HG03378 (cell line): ENCODE results near the gene CC2D2B.
"Not testable (repeated sequence)": the region's sequence is repeated elsewhere in the genome, so short reads cannot be mapped to it uniquely, and the experiment has no call there.

Experiments
- ATAC-seq: cut with Tn5 transposase; IDR thresholded peaks from one replicate; pipeline ENCODE4 v1.9.1; 2021; ENCODE audit warnings: mild to moderate bottlenecking, moderate library complexity; ENCODE audit not compliant: unreplicated experiment

CC2D2B gene

GRCh38 chr10:96017191-96017687 is 109.5 kb downstream of the CC2D2B start:
- ATAC-seq, result peak; percentile 66

GRCh38 chr10:96021332-96021731 is 113.6 kb downstream of the CC2D2B start:
- no peak for ATAC-seq

DNA sequence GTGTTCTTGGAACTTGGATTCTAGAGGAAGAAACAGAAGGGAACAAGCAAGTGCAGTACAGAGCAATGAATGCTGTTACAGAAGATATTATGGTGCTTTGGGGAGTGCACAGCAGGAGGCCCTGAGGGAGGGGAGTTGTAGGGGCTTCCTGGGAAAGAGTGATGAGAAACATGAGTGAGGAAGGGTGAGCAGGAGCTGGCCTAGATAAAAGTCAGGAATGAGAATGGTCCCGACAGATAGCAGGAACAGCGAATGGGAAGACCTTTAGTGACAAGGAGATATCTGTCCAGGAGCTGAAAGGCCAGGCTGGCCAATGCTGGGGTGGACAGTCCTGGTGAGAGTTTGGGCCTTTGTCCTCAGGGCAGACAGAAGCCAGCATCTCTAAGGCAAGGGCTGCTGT is 115.0 kb downstream of the CC2D2B start:
- no peak for ATAC-seq

DNA sequence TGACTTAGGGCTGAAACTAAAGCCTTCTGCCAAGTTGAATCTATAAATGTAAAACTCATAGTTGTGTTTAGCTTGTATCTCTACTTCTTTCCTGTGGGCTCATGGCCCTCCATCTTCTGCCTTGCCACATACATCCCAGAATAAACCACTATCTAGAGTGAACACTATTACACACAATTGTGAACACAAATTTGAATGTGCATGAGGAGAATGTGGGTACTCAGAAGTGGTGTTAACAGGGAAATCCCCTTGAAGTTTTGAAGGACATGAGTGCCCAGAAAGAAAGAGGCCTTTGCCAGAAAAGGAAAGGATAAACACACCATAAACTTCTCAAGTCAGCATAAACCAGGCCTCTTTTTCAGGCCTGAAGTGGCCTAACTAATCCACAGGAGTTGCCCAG is 115.4 kb downstream of the CC2D2B start:
- no peak for ATAC-seq

DNA sequence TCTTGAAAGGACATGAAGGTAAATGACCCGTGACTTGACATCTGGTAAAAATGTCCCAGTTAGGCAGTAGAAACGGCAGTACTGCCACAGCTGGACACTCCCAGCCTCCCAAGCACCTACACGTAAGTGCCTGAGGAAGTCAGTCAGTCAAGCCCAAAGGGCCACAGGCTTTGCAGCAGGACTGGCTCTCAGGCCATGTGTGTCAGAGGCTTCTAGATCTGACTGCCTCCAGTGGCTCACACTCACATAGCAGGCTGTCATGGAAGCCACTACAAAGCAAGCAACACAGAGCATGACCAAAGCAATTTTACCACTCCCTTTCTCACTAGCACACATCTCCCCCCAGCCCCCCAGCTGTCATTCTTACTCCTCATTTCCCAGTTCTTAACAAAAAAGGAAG is 117.8 kb downstream of the CC2D2B start:
- no peak for ATAC-seq

DNA sequence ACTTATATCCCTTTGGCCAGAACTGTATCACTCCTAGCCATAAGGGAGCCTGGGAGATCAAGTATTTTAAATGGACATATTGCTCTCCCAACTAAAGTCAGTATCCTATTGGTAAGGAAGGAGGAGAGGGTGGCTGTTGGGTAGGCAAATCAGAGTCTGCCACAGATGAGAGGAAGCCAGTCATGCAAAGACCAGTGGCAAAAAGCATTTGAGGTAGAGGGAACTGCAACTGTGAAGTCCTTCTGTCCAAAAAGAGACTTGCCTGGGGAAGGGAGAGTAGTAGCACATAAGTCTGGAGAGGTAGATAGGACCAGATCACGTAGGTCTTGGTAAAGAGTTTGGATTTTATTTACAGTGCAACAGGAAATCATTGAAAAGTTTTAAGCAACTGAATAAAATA is 126.8 kb downstream of the CC2D2B start:
- no peak for ATAC-seq

DNA sequence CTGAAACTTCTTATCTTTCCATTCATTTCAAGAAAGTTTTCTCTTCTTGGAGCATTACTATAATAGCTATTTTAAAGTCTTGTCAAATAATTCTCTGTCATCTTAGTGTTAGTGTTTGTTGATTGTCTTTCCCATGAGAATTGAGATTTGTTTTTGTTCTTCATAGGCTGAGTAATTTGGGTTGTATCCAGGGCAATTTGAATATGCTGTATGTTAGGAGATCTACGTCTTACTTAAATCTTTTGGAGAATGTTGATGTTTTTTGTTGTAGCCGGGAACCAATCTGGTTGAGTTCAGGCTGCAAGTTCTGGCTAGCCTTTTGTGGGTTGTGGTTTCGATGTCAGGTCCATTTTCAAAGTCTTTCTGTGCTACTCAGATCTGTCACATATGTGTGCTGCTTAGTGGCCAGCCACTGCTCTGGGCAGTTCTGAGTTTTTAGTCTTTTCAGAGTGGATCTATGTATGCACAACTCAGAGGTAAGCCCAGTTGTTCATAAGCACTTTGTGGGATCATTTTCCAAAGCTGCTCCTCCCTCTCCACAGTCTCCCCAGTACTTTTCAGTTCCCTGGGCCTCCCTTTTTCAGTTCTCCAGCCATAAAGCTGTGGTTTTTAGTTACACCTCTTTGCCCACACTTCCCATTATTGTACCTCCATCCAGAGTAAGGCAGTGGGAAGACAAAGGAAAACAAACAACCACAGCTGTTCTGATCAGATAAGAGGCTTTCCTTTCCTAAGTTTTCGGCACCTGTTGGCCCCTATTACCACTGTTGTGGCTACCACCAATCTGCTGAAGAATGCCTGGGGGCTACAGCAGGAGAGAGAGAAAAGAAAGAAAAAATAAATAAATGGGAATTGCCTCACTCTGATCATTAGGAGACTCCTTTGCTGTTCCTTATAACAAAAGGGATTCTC is 131.0 kb downstream of the CC2D2B start:
- ATAC-seq, result no peak

GRCh38 chr10:96041146-96041545 is 133.4 kb downstream of the CC2D2B start:
- no peak for ATAC-seq

DNA sequence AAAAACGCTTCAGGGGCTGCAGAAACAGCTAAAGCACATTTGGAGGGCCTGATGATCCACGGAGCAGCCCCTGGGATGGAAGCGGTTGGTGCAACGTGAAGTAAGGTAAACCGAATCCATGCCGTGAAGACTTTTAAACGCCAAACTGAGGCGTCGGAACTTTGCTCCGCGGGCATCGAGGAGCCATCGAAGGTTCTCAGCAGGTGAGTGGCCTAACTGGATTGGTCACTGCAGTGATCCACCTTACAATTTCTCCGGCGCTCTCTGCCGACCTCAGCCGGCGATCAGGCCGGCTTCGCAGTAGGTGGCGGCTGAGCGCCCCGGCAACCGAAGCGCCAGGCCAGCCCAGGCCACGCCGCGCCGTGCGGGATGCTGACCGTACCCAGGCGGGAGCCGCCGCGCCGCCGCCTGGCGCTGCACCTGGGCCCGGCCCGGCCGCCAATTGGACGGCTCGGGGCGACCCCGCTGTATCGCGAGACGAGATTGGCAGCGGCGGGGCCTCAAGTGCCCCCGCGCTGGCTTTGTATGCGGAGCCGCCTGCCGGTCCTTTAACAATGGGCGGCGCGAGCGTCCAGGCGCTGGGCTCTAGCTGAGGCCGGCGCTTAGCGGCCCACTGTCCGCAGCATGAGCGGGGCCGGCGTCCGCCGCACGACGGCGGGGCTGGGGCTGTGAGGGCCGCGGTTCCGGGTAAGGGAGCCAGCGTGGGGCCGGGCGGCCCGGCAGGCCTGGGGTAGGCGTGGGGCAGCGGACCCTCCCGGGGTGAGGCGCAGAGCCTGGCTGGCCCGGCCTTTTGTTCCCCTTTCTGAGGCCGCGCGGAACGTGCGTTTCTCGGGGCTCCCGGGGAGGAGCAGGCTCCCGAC is 135.5 kb downstream of the CC2D2B start, which contains the start of gene CCNJ:
Gene CCNJ (plus strand): TSS at position 551 of the 860 bp plus-strand sequence. CDS start 811 bp downstream, outside the sequence.
- peak; percentile 68 for ATAC-seq

- peak; percentile 35 for ATAC-seq
Measured at GRCh38 chr10:96043893-96044715, 136.3 kb downstream of the CC2D2B start.

GRCh38 chr10:96044736-96045135 is 137.0 kb downstream of the CC2D2B start:
- no peak for ATAC-seq

- no peak for ATAC-seq
Measured at GRCh38 chr10:96046546-96046945, 138.8 kb downstream of the CC2D2B start.

DNA sequence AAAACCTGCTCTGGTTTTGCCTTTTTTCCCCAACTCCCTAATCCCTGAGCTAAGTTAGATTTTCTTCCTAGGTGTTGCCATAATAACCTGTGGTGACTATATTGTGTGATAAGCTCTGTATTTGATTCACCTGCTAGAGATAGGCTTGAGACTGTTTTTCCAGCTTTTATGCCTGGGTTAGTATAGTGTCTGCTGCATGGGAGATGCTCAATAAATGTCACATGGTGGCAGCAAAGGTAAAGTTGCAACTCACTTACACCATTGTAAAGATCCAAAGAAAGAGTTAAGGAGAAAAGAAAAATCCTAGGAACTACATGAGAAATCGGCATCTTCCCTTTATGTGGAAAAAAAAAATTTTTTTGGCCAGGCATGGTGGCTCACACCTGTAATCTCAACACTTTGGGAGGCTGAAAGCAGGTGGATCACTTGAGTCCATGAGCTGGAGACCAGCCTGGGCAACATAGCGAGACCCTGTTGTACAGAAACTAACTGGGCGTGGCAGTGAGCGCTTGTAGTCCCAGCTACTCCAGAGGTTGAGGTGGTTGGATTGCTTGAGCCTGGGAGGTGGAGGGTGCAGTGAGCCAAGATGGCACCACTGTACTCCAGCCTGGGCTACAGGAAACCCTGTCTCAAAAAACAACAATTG is 139.4 kb downstream of the CC2D2B start:
- ATAC-seq, result no peak

- not testable (repeated sequence) for ATAC-seq
Measured at GRCh38 chr10:96047925-96048324, 140.2 kb downstream of the CC2D2B start.

DNA sequence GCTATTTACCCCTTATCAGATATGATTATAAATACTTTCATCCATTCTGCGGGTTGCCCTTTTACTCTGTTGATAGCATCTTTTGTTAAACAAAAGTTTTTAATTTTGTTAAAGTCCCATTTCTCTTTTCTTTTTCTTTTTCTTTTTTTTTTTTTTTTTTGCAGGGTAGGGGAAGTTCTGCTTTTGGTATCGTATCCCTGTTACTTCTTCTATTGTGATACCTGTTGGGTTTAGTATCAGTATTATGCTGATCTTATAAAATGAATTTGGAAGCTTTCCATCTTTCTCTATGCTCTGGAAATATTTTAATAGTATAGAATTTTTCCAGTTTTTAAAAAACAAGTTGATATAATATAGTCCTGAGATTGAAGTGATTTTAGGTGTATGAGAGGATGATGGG is 141.6 kb downstream of the CC2D2B start:
- ATAC-seq, result no peak

DNA sequence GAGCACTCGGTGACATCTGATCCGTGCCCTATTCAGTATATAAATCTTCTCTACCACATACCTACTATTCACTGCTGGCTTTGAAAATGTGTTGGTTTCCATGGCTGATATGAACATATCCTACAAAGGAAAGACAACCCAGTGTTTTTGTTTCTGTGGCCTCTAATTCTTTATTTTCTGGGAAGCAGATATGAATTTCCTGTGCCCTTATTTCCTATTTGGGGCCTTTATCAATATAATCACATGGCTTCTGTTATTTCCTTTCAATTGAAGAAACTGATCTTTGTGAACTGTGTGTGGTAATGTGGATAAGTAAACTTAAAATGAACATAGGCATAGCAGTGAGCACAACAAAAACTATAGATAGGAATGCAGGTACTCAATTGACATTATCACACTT is 146.2 kb downstream of the CC2D2B start:
- no peak for ATAC-seq

DNA sequence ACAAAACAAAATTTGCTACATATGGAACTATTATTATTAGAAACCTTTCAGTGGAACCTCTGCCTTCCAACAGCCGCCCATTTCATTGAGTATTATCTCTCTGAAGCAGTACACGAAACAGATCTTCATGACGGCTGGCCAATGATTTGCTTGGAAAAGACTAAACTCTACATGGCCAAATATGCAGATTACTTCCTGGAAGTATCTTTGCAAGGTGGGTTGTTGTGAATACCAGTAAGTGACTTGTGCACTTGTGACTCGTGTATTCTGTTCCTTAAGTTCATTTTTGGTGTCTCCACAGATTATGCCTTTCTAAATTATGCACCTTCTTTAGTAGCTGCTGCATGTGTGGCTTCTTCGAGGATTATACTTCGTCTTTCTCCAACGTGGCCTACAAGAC is 149.0 kb downstream of the CC2D2B start:
- ATAC-seq, result no peak

DNA sequence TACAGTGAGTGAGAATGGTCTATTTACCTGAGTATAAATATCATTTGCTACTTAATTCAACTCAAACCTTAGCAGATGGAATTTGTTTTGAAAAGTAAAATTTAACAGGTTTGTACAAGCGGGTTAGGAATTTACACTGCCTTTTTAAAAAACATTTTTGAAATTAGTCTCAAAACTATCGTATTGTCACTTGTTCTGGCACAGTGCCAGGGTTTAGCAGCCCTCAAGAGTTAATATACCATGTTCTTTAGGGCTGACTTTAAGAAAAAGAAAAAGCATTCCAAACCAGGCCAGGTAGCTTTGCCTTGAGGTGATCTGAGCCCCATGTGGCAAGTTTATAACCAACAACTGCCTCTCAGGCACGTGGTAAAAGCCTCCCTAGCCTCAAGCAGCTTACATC is 153.5 kb downstream of the CC2D2B start:
- ATAC-seq, result no peak

DNA sequence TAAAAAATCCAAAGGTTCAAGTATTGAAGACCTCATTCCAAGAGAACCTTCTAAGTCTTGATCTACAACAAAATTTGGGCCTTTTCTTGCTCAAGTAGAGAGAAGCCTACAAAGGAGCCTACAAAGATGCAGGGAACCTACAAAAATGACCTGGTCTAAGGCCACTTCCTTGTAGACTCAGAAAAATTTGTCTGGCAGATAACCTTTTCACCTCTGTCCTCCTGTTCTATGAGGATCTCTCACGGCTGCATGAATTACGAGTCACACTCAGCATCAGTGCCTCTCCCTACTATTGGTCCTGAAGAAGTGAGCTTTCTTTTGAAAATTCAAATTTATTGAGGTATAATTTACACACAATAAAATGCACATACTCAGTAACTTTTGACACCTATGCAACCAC is 164.9 kb downstream of the CC2D2B start:
- no peak for ATAC-seq

GRCh38 chr10:96073722-96074121 is 165.9 kb downstream of the CC2D2B start:
- ATAC-seq, result no peak
